H1 (cell line): ENCODE data around the gene MYL3. TPM values are rescaled to one million over a fixed set of nuclear protein-coding genes. Genes with fewer than 3 reads are reported as not detected.

Experiments used
- ASH2L ChIP-seq: fragments of 200-600, 300-600 bp; sonication (generic); IDR thresholded peaks from one replicate; pipeline ENCODE4 v1.7.1; 2017; ENCODE audit warnings: low read length
- CEBPB ChIP-seq: IDR thresholded peaks from 2 replicates; pipeline ENCODE4 v1.6.1; 2012; ENCODE audit warnings: low read depth, low read length
- CTCF ChIP-seq, 3 experiments: IDR thresholded peaks; 1 replicate in 2 of 3; 2 replicates in 1 of 3; pipeline versions ENCODE4 v1.5.1 to v1.6.1; 2011; ENCODE audit warnings: low read length in 3 of 3, mild to moderate bottlenecking in 3 of 3, inconsistent platforms in 2 of 3, low read depth in 1 of 3, moderate library complexity in 1 of 3; ENCODE audit not compliant: insufficient read depth in 1 of 3; ENCODE audit errors: control extremely low read depth in 1 of 3
- RAD21 ChIP-seq, 2 experiments: IDR thresholded peaks in 1 of 2; conservative IDR thresholded peaks in 1 of 2; 2 replicates each; pipeline ENCODE4 v1.6.1; 2011; ENCODE audit warnings: low read depth in 2 of 2, low read length in 2 of 2, improper control_type of control experiment in 1 of 2, inconsistent platforms in 1 of 2, mild to moderate bottlenecking in 1 of 2, moderate library complexity in 1 of 2
- polyA plus RNA-seq, 7 experiments: library from polyadenylated mRNA; depleted of rRNA in 3 of 7; stranded (reverse) in 5 of 7; unstranded in 2 of 7; fragments of >200 nt in 5 of 7; fragments of 200-250 nt in 2 of 7; gene quantifications; 1 replicate in 5 of 7; 2 replicates in 1 of 7; 4 replicates in 1 of 7; pipeline versions ENCODE4 v1.2.1 to v1.2.3, GENCODE V29; 2011 to 2013; ENCODE audit warnings: missing spikeins in 2 of 7, mixed read lengths in 2 of 7
- total RNA-seq: library from RNA; stranded (reverse); fragmentation: NEBNext Ultra II Directional; extraction: Animal tissue kit (Norgen Biotek cat#: 25700); gene quantifications from 2 replicates; pipeline ENCODE4 v1.2.1, GENCODE V29; 2021

MYL3 gene
- total and polyA plus RNA-seq, 2 of the 8 experiments (the other 6 are each of a cell fraction or from before 2014, with no cell fraction given), result 0.06 TPM; not detected in 1

- TF ChIP-seq RAD21 (IDR thresholded peaks at IDR 0.05 in 1 of 2, conservative IDR thresholded peaks at IDR 0.05 in 1 of 2; ENCODE audit: low read depth in 2 of 2, low read length in 2 of 2) (no peak), ASH2L (no peak), CTCF (IDR thresholded peaks at IDR 0.05; ENCODE audit: control extremely low read depth in 1 of 3, insufficient read depth in 1 of 3, low read depth in 1 of 3, low read length in 3 of 3) (no peak), CEBPB (no peak)
Measured at GRCh38 chr3:46864061-46864881, 1.0 kb upstream of the MYL3 start (continued).
